GM23248 (cell line): ENCODE measurements around the gene KLC1. TPM values are rescaled to one million over a fixed set of nuclear protein-coding genes. Genes with fewer than 3 reads are reported as not detected.

ENCODE experiments used
- DNase-seq: peaks from one replicate; pipeline ENCODE4 v3.0.0-alpha.2; 2015
- H2AFZ ChIP-seq: fragments of 200-600 bp; sonication (generic); 2 replicates; pipeline ENCODE4 v1.6.1; 2016; ENCODE audit warnings: antibody characterized with exemption
- H3F3A ChIP-seq: fragments of 200-600 bp; sonication (generic); 2 replicates; pipeline ENCODE4 v1.6.1; 2016; ENCODE audit warnings: mild to moderate bottlenecking, antibody characterized with exemption, mixed run types; ENCODE audit not compliant: insufficient read depth
- H3K27ac ChIP-seq: fragments of 200-600 bp; sonication (generic); 2 replicates; pipeline ENCODE4 v1.5.1; 2016; ENCODE audit warnings: mild to moderate bottlenecking
- H3K27me3 ChIP-seq: fragments of 200-600 bp; sonication (generic); replicated peaks from 2 replicates; pipeline ENCODE4 v1.6.1; 2016; ENCODE audit warnings: mild to moderate bottlenecking; ENCODE audit not compliant: insufficient read depth
- H3K36me3 ChIP-seq: fragments of 200-600 bp; sonication (generic); 2 replicates; pipeline ENCODE4 v1.6.1; 2016; ENCODE audit warnings: low read depth, mild to moderate bottlenecking
- H3K4me1 ChIP-seq: fragments of 200-600 bp; sonication (generic); 2 replicates; pipeline ENCODE4 v1.6.1; 2016; ENCODE audit warnings: mild to moderate bottlenecking; ENCODE audit not compliant: insufficient read depth
- H3K4me2 ChIP-seq: fragments of 200-600 bp; sonication (generic); one replicate; pipeline ENCODE4 v1.6.1; 2016; ENCODE audit warnings: mild to moderate bottlenecking; ENCODE audit not compliant: unreplicated experiment
- H3K4me3 ChIP-seq: fragments of 200-600 bp; sonication (generic); 2 replicates; pipeline ENCODE4 v1.5.1; 2016; ENCODE audit warnings: mild to moderate bottlenecking
- H3K79me2 ChIP-seq: fragments of 200-600 bp; sonication (generic); 2 replicates; pipeline ENCODE4 v1.6.1; 2016; ENCODE audit warnings: mild to moderate bottlenecking; ENCODE audit not compliant: insufficient read depth
- H3K9ac ChIP-seq: fragments of 200-600 bp; sonication (generic); 2 replicates; pipeline ENCODE4 v1.6.1; 2016; ENCODE audit warnings: mild to moderate bottlenecking
- H3K9me2 ChIP-seq: fragments of 200-600 bp; sonication (generic); 2 replicates; pipeline ENCODE4 v1.6.1; 2016; ENCODE audit warnings: mixed run types, mild to moderate bottlenecking, moderate library complexity; ENCODE audit not compliant: insufficient read depth
- H3K9me3 ChIP-seq: fragments of 200-600 bp; sonication (generic); one replicate; pipeline ENCODE4 v1.6.1; 2017; ENCODE audit warnings: low read depth
- H4K20me1 ChIP-seq: fragments of 200-600 bp; sonication (generic); 2 replicates; pipeline ENCODE4 v1.6.0; 2016; ENCODE audit not compliant: insufficient read depth
- EZH2 ChIP-seq: fragments of 200-600 bp; sonication (generic); IDR thresholded peaks from 2 replicates; pipeline ENCODE4 v1.6.1; 2018; ENCODE audit warnings: antibody characterized with exemption, mild to moderate bottlenecking; ENCODE audit not compliant: insufficient read depth, poor library complexity, severe bottlenecking
- EZH2phosphoT487 ChIP-seq: fragments of 200-600 bp; sonication (generic); IDR thresholded peaks from 2 replicates; pipeline ENCODE4 v1.6.1; 2018; ENCODE audit warnings: antibody characterized with exemption, moderate library complexity, mild to moderate bottlenecking, low read depth; ENCODE audit not compliant: insufficient read depth
- WGBS, 2 experiments: methylation state at CpG; one replicate each; pipeline ENCODE4 v1.1.6; 2015 to 2017; ENCODE audit warnings: low lambda C conversion rate in 2 of 2, low coverage in 1 of 2; ENCODE audit errors: missing lambda C conversion rate in 2 of 2; 5-methylcytosine and 5-hydroxymethylcytosine counted together
- in situ Hi-C: fragments of 300-500 bp; cut with MboI; formaldehyde crosslinking; loops from 2 replicates; pipeline ENCODE4 v1.15.0; 2020
- polyA plus RNA-seq: library from polyadenylated mRNA; unstranded; fragments of >200 nt; fragmentation: Nextera tagmentation; extraction: Ambion mirVana; gene quantifications from 2 replicates; pipeline ENCODE4 v1.2.1, GENCODE V29; 2016
- total RNA-seq: library from RNA; depleted of rRNA; stranded (reverse); fragments of >200 nt; shearing (Covaris generic); gene quantifications from 2 replicates; pipeline ENCODE4 v1.2.3, GENCODE V29; 2014

KLC1 gene
- total and polyA plus RNA-seq, 2 experiments from 2014 or later: 184 to 410 TPM

- peak overlapping the region; percentile 21; the same call in 1 of the 2 replicates for H3K9ac ChIP-seq
- peaks cover 8% of the 10 kb centered on the region; the same call in 1 of the 2 replicates for H3K36me3 ChIP-seq
- peaks cover 32% of the 10 kb centered on the region for H3K4me1 ChIP-seq
- H4K20me1 ChIP-seq: no peaks in the 10 kb centered on the region
- no peaks in the 10 kb centered on the region for H3K27me3 ChIP-seq
- 0 out of 2 replicates have a peak, but pooled peaks cover 6% of the 10 kb centered on the region for H3K79me2 ChIP-seq
- no peak overlapping the region for H3K4me3 ChIP-seq
- H3K27ac ChIP-seq: peak overlapping the region; percentile 53
- TF ChIP-seq EZH2phosphoT487 (no peak), EZH2 (no peak)
- H3F3A ChIP-seq: peaks cover 35% of the 10 kb centered on the region
- H3K9me3 ChIP-seq: no peaks in the 10 kb centered on the region
- WGBS, 2 experiments: 92 to 94% methylated on average over 6 of the region's 6 CpGs
- H3K4me2 ChIP-seq: peak overlapping the region; percentile 19
- H2AFZ ChIP-seq: no peak overlapping the region
- no peaks in the 10 kb centered on the region for H3K9me2 ChIP-seq
- in situ Hi-C loops: no loop called here
- no peak for DNase-seq
These were observed 35.4 kb upstream of the KLC1 start for GRCh38 chr14:103593577-103593976.

GRCh38 chr14:103594265-103594664, 34.7 kb upstream of the KLC1 start:
- Histone ChIP-seq H3K4me3 (peak overlapping the region; percentile 20; the same call in 1 of the 2 replicates), H3K79me2 (0 out of 2 replicates have a peak, but pooled peaks cover 6% of the 10 kb centered on the region), H4K20me1 (no peaks in the 10 kb centered on the region), H3K9me2 (no peaks in the 10 kb centered on the region), H3K27ac (peak overlapping the region; percentile 53), H3K4me2 (peak overlapping the region; percentile 19), H3K9me3 (no peaks in the 10 kb centered on the region), H3F3A (peaks cover 37% of the 10 kb centered on the region), H3K9ac (peak overlapping the region; percentile 21; the same call in 1 of the 2 replicates), H3K27me3 (no peaks in the 10 kb centered on the region), H2AFZ (0 out of 2 replicates have a peak overlapping the region, but pooled peaks have one; percentile 13), H3K36me3 (0 out of 2 replicates have a peak, but pooled peaks cover 4% of the 10 kb centered on the region), H3K4me1 (peaks cover 32% of the 10 kb centered on the region)
- DNase-seq: peak; percentile 91
- TF ChIP-seq EZH2phosphoT487: no peak
- no peak for TF ChIP-seq EZH2
- in situ Hi-C loops: no loop called here
- WGBS, 2 experiments: 14 to 15% methylated on average over 11 of the region's 11 CpGs

- H3K36me3 ChIP-seq: no peaks in the 10 kb centered on the region
- H3K4me2 ChIP-seq: peak overlapping the region; percentile 59
- 38 to 39% methylated on average over 10 of the region's 10 CpGs for WGBS, 2 experiments
- H3K27ac ChIP-seq: peak overlapping the region; percentile 56
- TF ChIP-seq EZH2phosphoT487 (no peak), EZH2 (no peak)
- no peak overlapping the region for H3K4me3 ChIP-seq
- no peaks in the 10 kb centered on the region for H3K27me3 ChIP-seq
- DNase-seq: peak; percentile 97
- no peaks in the 10 kb centered on the region for H3K9me2 ChIP-seq
- no peaks in the 10 kb centered on the region for H3K9me3 ChIP-seq
- H4K20me1 ChIP-seq: no peaks in the 10 kb centered on the region
- 0 out of 2 replicates have a peak, but pooled peaks cover under 1% of the 10 kb centered on the region for H3K79me2 ChIP-seq
- H2AFZ ChIP-seq: no peak overlapping the region
- peaks cover 35% of the 10 kb centered on the region for H3F3A ChIP-seq
- peaks cover 32% of the 10 kb centered on the region for H3K4me1 ChIP-seq
- H3K9ac ChIP-seq: no peak overlapping the region
- in situ Hi-C loops: no loop called here
These were observed 31.2 kb upstream of the KLC1 start for GRCh38 chr14:103597623-103598377.

- H3K27ac ChIP-seq: no peak overlapping the region
- no peak for DNase-seq
- no peak overlapping the region for H3K9ac ChIP-seq
- WGBS, 2 experiments: 88 to 92% methylated on average over 5 of the region's 5 CpGs
- H3K27me3 ChIP-seq: no peaks in the 10 kb centered on the region
- in situ Hi-C loops: no loop called here
- H3K4me1 ChIP-seq: peaks cover 12% of the 10 kb centered on the region
- H3K4me2 ChIP-seq: no peak overlapping the region
- no peaks in the 10 kb centered on the region for H3K9me3 ChIP-seq
- no peaks in the 10 kb centered on the region for H3K79me2 ChIP-seq
- H2AFZ ChIP-seq: no peak overlapping the region
- no peaks in the 10 kb centered on the region for H3K36me3 ChIP-seq
- TF ChIP-seq EZH2: no peak
- no peak for TF ChIP-seq EZH2phosphoT487
- H3F3A ChIP-seq: peaks cover 15% of the 10 kb centered on the region
- no peaks in the 10 kb centered on the region for H4K20me1 ChIP-seq
- no peaks in the 10 kb centered on the region for H3K9me2 ChIP-seq
- H3K4me3 ChIP-seq: no peak overlapping the region
These were observed 28.5 kb upstream of the KLC1 start for GRCh38 chr14:103600503-103600902.
